ENCODE measurements around the gene THSD4. TPM values are rescaled to one million over a fixed set of nuclear protein-coding genes. Genes with fewer than 3 reads are reported as not detected.

Gene THSD4
- polyA plus RNA-seq, 1 experiment: 18.8 TPM

DNA sequence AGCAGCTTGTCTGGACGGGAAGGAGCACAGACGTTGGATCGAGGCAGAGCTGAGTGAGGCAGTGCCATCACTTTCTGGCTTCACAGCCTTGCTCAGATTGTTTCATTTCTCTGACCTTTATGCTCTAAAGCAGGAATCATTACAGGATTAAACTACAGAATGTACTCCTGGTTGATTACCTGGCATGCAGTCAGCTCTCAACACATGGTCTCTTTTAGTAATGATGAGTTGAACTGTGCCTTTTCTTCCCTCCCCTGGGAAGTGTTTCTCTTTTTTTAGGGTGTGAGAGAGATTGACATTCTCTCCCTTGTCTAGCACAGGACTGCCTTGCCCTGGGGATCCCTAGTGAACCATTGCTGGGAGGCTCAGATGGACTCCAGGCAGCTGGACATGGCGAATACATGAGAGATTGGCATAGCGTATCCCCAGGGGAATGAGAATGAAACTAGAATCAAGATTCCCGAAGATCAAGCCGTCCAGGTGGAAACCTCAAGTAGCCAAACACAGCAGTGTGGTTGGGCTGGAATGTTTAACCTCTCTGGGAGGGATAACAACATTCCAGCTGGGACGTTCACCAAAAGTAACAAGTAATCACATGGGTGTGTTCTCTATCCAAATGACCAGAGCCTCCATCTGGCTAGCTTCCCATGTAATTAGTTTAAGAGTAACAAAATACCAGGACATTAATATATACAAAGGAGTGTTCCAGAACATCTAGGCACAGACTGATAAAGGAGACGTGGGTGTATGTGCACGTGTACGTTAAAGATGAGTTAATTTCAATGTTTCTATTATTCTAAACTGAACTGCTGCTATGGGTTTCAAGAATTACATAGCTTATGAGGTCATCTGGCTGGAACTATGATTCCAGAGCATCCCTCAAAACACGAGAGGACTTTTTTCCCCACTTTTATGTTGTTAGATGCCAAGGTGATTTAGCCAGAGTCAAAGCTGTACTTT lies 576.5 kb downstream of the THSD4 start:
- POLR2A ChIA-PET: interaction anchor here (0.5 kb wide), 1 partner anchor 169 kb away, joined by 4 read pairs; no protein-coding TSS in a partner anchor

DNA sequence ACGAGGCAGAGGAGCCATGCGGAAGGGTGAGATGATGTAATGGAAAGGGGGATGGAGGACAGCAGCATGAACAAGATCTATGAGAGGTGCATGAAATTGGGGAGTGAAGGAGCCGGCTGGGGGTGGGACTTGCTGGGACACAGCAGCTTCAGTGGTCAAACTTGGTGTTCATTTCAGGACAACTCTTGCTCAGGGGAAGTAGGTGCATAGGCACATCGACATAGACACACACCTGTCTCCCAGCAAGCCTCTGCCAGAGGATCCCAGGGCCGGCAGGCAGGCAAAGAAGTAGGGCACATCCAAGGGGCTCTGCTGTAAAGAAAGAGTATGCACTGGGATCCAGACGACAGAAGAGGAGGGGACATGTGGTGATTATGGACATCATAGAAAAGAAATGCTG lies 582.0 kb downstream of the THSD4 start:
- TF ChIP-seq, protein P1, sequence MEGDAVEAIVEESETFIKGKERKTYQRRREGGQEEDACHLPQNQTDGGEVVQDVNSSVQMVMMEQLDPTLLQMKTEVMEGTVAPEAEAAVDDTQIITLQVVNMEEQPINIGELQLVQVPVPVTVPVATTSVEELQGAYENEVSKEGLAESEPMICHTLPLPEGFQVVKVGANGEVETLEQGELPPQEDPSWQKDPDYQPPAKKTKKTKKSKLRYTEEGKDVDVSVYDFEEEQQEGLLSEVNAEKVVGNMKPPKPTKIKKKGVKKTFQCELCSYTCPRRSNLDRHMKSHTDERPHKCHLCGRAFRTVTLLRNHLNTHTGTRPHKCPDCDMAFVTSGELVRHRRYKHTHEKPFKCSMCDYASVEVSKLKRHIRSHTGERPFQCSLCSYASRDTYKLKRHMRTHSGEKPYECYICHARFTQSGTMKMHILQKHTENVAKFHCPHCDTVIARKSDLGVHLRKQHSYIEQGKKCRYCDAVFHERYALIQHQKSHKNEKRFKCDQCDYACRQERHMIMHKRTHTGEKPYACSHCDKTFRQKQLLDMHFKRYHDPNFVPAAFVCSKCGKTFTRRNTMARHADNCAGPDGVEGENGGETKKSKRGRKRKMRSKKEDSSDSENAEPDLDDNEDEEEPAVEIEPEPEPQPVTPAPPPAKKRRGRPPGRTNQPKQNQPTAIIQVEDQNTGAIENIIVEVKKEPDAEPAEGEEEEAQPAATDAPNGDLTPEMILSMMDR (IDR thresholded peaks at IDR 0.05; ENCODE audit: insufficient read depth, low read depth, low read length): no peak
- ChIA-PET POLR2A (no interaction called here), CTCF (interaction anchor here (1.4 kb wide), 1 partner anchor 10 kb away, joined by 3 read pairs; no protein-coding TSS in a partner anchor)
- Histone ChIP-seq H3K4me3 (ENCODE audit: low read depth, low read length) (no peak overlapping the region), H3K36me3 (ENCODE audit: control insufficient read depth, insufficient read depth, low read length) (no peaks in the 10 kb centered on the region), H3K27me3 (ENCODE audit: control insufficient read depth, insufficient read depth, low read length) (no peaks in the 10 kb centered on the region)
- no peak for DNase-seq (ENCODE audit: low read depth)

More for the DNA sequence above, 576.5 kb downstream of the THSD4 start:
- CTCF ChIA-PET: interaction anchor here (0.6 to 1.7 kb wide), 6 partner anchors 13 to 129 kb away, joined by 3 to 5 read pairs (median 3); no protein-coding TSS in a partner anchor
- DNase-seq (ENCODE audit: low read depth): peak; percentile 69
- no peaks in the 10 kb centered on the region for H3K36me3 ChIP-seq (ENCODE audit: control insufficient read depth, insufficient read depth, low read length)
- H3K27me3 ChIP-seq (ENCODE audit: control insufficient read depth, insufficient read depth, low read length): no peaks in the 10 kb centered on the region
- 0 out of 2 replicates have a peak overlapping the region, but pooled peaks have one; percentile 8 for H3K4me3 ChIP-seq (ENCODE audit: low read depth, low read length)
- TF ChIP-seq, protein P1 (IDR thresholded peaks at IDR 0.05; ENCODE audit: insufficient read depth, low read depth, low read length): no peak

DNA sequence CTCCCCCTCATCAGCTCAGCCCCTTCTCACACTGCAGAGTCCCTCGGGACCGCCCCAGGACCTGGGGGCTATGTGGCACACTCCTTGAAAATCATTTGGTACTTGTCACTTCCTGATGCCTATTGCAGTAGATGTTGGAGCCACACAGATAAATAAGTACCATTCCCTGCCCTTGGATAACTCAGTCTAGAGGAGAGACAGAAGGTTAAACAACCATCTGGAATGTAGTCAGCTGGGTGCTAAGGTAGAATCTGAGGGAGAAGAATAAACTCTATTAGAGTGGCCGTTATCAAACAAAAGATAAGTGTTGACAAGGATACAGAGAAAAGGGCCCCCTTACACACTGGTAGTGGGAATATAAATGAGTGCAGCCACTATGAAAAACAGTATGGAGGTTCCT lies 582.8 kb downstream of the THSD4 start:
- CTCF ChIA-PET: interaction anchor here (0.7 kb wide), 1 partner anchor 165 kb away, joined by 3 read pairs; no protein-coding TSS in a partner anchor
- POLR2A ChIA-PET: no interaction called here
- Histone ChIP-seq H3K4me3 (ENCODE audit: low read depth, low read length) (no peak overlapping the region), H3K36me3 (ENCODE audit: control insufficient read depth, insufficient read depth, low read length) (no peaks in the 10 kb centered on the region), H3K27me3 (ENCODE audit: control insufficient read depth, insufficient read depth, low read length) (no peaks in the 10 kb centered on the region)
- TF ChIP-seq, protein P1 (IDR thresholded peaks at IDR 0.05; ENCODE audit: insufficient read depth, low read depth, low read length): no peak
- no peak for DNase-seq (ENCODE audit: low read depth)

DNA sequence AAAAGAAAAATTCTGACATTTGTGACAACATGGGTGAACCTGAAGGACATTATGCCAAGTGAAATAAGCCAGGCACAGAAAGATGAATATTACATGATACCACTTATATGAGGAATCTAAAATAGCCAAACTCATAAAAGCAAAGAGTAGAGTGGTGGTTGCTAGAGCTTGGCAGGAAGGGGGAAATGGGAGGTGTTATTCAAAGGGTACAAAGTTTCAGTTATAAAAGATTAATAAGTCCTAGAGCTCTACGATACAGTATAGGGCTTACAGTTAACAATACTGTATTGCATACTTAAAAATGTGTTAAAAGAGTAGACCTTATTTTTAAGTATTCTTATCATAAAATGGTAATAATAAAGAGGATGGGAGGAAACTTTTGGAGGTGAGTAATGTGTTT lies 583.5 kb downstream of the THSD4 start:
- Histone ChIP-seq H3K27me3 (ENCODE audit: control insufficient read depth, insufficient read depth, low read length) (no peaks in the 10 kb centered on the region), H3K36me3 (ENCODE audit: control insufficient read depth, insufficient read depth, low read length) (no peaks in the 10 kb centered on the region), H3K4me3 (ENCODE audit: low read depth, low read length) (no peak overlapping the region)
- CTCF ChIA-PET: no interaction called here
- TF ChIP-seq, protein P1 (IDR thresholded peaks at IDR 0.05; ENCODE audit: insufficient read depth, low read depth, low read length): no peak
- DNase-seq (ENCODE audit: low read depth): no peak
- POLR2A ChIA-PET: no interaction called here

DNA sequence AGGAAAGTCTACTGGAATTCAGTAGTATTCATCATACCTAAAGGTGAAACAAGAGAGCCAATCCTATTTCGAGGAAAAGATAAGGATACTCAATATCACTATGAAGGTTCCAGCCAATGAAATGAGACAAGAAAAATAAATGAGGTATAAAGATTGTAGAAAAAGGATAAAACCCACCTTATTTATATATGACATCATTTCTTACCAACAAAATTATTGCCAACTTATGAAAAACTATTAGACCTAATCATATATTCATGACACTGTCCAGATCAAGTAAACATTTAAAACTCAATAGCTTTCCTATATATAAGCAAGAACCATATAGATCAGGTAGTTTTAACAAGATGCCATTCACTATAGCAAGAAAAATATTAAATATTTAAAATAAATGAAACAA lies 584.7 kb downstream of the THSD4 start:
- Histone ChIP-seq H3K4me3 (ENCODE audit: low read depth, low read length) (no peak overlapping the region), H3K27me3 (ENCODE audit: control insufficient read depth, insufficient read depth, low read length) (no peaks in the 10 kb centered on the region), H3K36me3 (ENCODE audit: control insufficient read depth, insufficient read depth, low read length) (no peaks in the 10 kb centered on the region)
- ChIA-PET CTCF (no interaction called here), POLR2A (no interaction called here)
- DNase-seq (ENCODE audit: low read depth): no peak
- TF ChIP-seq, protein P1 (IDR thresholded peaks at IDR 0.05; ENCODE audit: insufficient read depth, low read depth, low read length): no peak

Measured in BJ (cell line).